Activated T-cell treated with anti-CD3 and anti-CD28 coated beads for 4 hours (primary cell): ENCODE measurements around the gene JMJD6.
"Not testable (repeated sequence)": the region's sequence is repeated elsewhere in the genome, so short reads cannot be mapped to it uniquely, and the experiment has no call there.

Experiments used
- DNase-seq: peaks from one replicate; pipeline ENCODE4 v3.0.0-alpha.2; 2020

The JMJD6 gene

GRCh38 chr17:76736349-76737081 is 10.1 kb upstream of the JMJD6 start:
- peak; percentile 50 for DNase-seq

GRCh38 chr17:76735586-76736348 is 9.4 kb upstream of the JMJD6 start:
- no peak for DNase-seq

- DNase-seq: no peak
Measured at GRCh38 chr17:76735006-76735405, 8.6 kb upstream of the JMJD6 start.

- no peak for DNase-seq
Measured at GRCh38 chr17:76734080-76734840, 7.9 kb upstream of the JMJD6 start.

- DNase-seq: no peak
Measured at GRCh38 chr17:76733618-76733957, 7.2 kb upstream of the JMJD6 start.

GRCh38 chr17:76732734-76733617 is 6.6 kb upstream of the JMJD6 start:
- DNase-seq: no peak

- not testable (repeated sequence) for DNase-seq
Measured at GRCh38 chr17:76731800-76732733, 5.7 kb upstream of the JMJD6 start.

- no peak for DNase-seq
Measured at GRCh38 chr17:76727745-76728456, 1.5 kb upstream of the JMJD6 start.

GRCh38 chr17:76726776-76727718 is 641 bp upstream of the JMJD6 start, which contains the start of gene METTL23:
METTL23 (plus strand) TSS chr17:76726839; CDS start chr17:76729711, 2,872 bp downstream.
- peak; percentile 58 for DNase-seq

- peak; percentile 63 for DNase-seq
Measured at GRCh38 chr17:76725580-76726230, 701 bp downstream of the JMJD6 start.

- no peak for DNase-seq
Measured at GRCh38 chr17:76723812-76724211, 2.6 kb downstream of the JMJD6 start.

- not testable (repeated sequence) for DNase-seq
Measured at GRCh38 chr17:76722977-76723376, 3.4 kb downstream of the JMJD6 start.

- DNase-seq: no peak
Measured at GRCh38 chr17:76722279-76722678, 4.1 kb downstream of the JMJD6 start.

GRCh38 chr17:76721463-76721862 is 4.9 kb downstream of the JMJD6 start:
- no peak for DNase-seq

GRCh38 chr17:76720941-76721340 is 5.5 kb downstream of the JMJD6 start:
- no peak for DNase-seq

GRCh38 chr17:76720211-76720610 is 6.2 kb downstream of the JMJD6 start:
- no peak for DNase-seq

GRCh38 chr17:76718516-76718915 is 7.9 kb downstream of the JMJD6 start:
- DNase-seq: no peak

GRCh38 chr17:76716839-76717215 is 9.6 kb downstream of the JMJD6 start:
- DNase-seq: no peak
